ENCODE data around the gene ZBTB20. TPM values are rescaled to one million over a fixed set of nuclear protein-coding genes. Genes with fewer than 3 reads are reported as not detected.

ZBTB20 gene
- total and polyA plus RNA-seq, 12 donors = 2.8 to 167 (median 108) TPM

DNA sequence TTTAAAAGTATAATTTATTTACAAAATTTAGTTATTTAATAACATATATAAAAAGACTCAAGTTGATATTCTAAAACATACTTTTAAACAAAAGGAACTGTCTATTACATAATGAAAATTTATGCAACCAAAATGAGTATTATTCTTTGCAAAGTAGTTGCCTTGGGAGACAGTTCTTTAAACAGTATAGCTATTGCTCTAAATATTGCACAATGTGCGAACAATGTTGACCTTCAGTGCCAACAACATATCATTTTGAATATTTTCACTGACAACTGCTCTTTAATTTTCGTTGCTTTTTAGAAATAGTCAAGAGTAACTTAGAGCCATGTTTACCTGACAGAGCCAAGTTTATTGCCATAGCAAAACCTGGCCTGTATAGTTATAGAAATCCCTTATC, 124.9 kb downstream of the ZBTB20 start:
- DNase-seq = no peak
- H3K4me1 ChIP-seq (replicated peaks in 1 of 2) = peaks cover 11 to 26% of the 10 kb centered on the region in 2 donors
- no peaks in the 10 kb centered on the region for H3K9me3 ChIP-seq (replicated peaks in 1 of 3)
- TF ChIP-seq, protein P1, sequence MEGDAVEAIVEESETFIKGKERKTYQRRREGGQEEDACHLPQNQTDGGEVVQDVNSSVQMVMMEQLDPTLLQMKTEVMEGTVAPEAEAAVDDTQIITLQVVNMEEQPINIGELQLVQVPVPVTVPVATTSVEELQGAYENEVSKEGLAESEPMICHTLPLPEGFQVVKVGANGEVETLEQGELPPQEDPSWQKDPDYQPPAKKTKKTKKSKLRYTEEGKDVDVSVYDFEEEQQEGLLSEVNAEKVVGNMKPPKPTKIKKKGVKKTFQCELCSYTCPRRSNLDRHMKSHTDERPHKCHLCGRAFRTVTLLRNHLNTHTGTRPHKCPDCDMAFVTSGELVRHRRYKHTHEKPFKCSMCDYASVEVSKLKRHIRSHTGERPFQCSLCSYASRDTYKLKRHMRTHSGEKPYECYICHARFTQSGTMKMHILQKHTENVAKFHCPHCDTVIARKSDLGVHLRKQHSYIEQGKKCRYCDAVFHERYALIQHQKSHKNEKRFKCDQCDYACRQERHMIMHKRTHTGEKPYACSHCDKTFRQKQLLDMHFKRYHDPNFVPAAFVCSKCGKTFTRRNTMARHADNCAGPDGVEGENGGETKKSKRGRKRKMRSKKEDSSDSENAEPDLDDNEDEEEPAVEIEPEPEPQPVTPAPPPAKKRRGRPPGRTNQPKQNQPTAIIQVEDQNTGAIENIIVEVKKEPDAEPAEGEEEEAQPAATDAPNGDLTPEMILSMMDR (IDR thresholded peaks at IDR 0.05) = no peak
- TF ChIP-seq POLR2A (IDR thresholded peaks at IDR 0.05) = no peak
- H3K27ac ChIP-seq = no peak overlapping the region
- H3K4me3 ChIP-seq = no peak overlapping the region
- H3K27me3 ChIP-seq = no peaks in the 10 kb centered on the region
- intact Hi-C loops (cut with DNase I) = no loop called here
- H3K36me3 ChIP-seq (replicated peaks in 1 of 2) = no peaks in the 10 kb centered on the region
- 33 to 58% (median 42%) methylated on average over 2 of the region's 2 CpGs for WGBS, 4 donors

DNA sequence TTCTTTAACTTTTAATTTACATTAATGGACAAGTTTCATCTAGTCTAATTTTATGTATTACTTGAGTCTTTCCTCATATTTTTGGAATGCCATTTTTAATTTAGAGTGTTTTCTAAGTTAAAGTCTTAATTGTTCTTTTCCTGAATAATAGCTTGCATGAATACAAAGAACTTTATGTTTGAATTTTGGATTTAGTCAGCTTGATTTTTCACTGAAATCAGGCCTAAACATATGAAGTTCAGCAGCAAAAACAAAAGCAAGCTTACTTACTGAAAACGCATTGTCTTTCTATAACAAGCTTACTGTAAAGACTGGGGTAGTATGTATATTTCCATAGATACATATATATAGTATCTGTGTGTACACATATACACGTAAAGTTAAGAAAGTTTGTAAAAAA, 126.0 kb downstream of the ZBTB20 start:
- Histone ChIP-seq H3K9me3 (replicated peaks in 1 of 3) (no peaks in the 10 kb centered on the region), H3K27ac (no peak overlapping the region), H3K4me1 (replicated peaks in 1 of 2) (peaks cover 11 to 26% of the 10 kb centered on the region in 2 donors), H3K4me3 (no peak overlapping the region), H3K27me3 (no peaks in the 10 kb centered on the region), H3K36me3 (replicated peaks in 1 of 2) (no peaks in the 10 kb centered on the region)
- 93 to 99% (median 96%) methylated on average over 2 of the region's 2 CpGs for WGBS, 4 donors
- TF ChIP-seq POLR2A (IDR thresholded peaks at IDR 0.05) = no peak
- TF ChIP-seq, protein P1 (IDR thresholded peaks at IDR 0.05) = no peak
- intact Hi-C loops (cut with DNase I) = no loop called here
- no peak for DNase-seq

DNA sequence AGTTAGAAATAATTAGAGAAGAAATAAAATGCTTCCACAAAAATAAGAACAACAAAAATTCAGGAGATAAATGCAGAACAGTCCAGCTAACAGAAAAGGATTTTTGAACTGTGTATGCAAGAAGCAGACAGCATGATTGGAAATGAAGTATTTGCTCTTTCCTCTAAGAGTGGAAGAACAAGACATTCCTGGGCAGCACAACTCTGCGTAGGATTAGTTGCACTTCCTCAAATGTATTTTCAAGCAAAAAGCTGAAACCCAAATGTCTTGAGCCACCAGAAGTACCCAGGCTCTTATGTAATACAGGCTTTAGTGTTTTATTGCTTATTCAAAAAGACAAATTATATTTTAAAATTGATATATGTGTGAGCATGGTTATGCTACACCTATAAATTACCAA, 127.2 kb downstream of the ZBTB20 start:
- peak overlapping the region in 2 of 5 donors; percentile 6 to 37 for H3K27ac ChIP-seq
- intact Hi-C loops (cut with DNase I) = no loop called here
- no peaks in the 10 kb centered on the region for H3K9me3 ChIP-seq (replicated peaks in 1 of 3)
- no peaks in the 10 kb centered on the region for H3K27me3 ChIP-seq
- H3K4me3 ChIP-seq = no peak overlapping the region
- H3K36me3 ChIP-seq (replicated peaks in 1 of 2) = no peaks in the 10 kb centered on the region
- no peak for TF ChIP-seq POLR2A (IDR thresholded peaks at IDR 0.05)
- TF ChIP-seq, protein P1 (IDR thresholded peaks at IDR 0.05) = no peak
- peaks cover 11 to 26% of the 10 kb centered on the region in 2 donors for H3K4me1 ChIP-seq (replicated peaks in 1 of 2)
- DNase-seq = peak in 2 of 7 donors; percentile 7 to 52
- WGBS, 4 donors = 50 to 63% (median 60%) methylated on average over 1 of the region's 1 CpG

DNA sequence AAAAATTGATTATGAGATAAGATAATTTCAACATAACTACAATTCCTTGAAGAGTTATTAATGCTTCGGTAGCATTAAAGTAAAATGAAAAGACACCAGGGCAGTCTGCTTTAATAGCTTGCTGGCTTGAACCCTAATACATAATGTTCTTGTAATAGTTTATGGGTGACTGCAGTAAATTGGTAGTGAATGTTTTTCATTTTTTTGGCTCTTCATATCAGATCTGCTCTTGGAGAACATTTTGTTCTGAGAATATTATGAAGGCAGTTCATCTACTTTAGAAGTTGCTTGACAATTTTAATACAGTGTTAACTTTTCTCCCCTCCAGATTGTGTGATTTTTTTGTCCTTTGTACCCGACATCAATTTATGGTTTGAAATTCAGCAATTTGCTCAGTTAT, 128.4 kb downstream of the ZBTB20 start:
- Histone ChIP-seq H3K4me1 (replicated peaks in 1 of 2) (peaks cover 11 to 26% of the 10 kb centered on the region in 2 donors), H3K9me3 (replicated peaks in 1 of 3) (no peaks in the 10 kb centered on the region), H3K36me3 (replicated peaks in 1 of 2) (no peaks in the 10 kb centered on the region), H3K27ac (peak overlapping the region in 2 of 5 donors; percentile 6 to 37), H3K27me3 (no peaks in the 10 kb centered on the region), H3K4me3 (peak overlapping the region in 1 of 4 donors; percentile 18)
- WGBS, 4 donors = 35 to 48% (median 42%) methylated on average over 2 of the region's 2 CpGs
- no peak for TF ChIP-seq POLR2A (IDR thresholded peaks at IDR 0.05)
- TF ChIP-seq, protein P1 (IDR thresholded peaks at IDR 0.05) = no peak
- intact Hi-C loops (cut with DNase I) = no loop called here
- no peak for DNase-seq
